Skeletal muscle satellite cell (primary cell): ENCODE measurements around the gene CFAP100.

Experiments used
- H3K27me3 ChIP-seq: 2 replicates; pipeline ENCODE4 v1.7.0; 2013; ENCODE audit warnings: low read length; ENCODE audit not compliant: control insufficient read depth, insufficient read depth
- H3K36me3 ChIP-seq: 2 replicates; pipeline ENCODE4 v1.7.0; 2013; ENCODE audit warnings: mild to moderate bottlenecking, control low read depth, low read length; ENCODE audit not compliant: insufficient read depth
- H3K4me1 ChIP-seq: 2 replicates; pipeline ENCODE4 v1.7.0; 2013; ENCODE audit warnings: low read length; ENCODE audit not compliant: control insufficient read depth, insufficient read depth
- H3K4me2 ChIP-seq: 2 replicates; pipeline ENCODE4 v1.7.0; 2013; ENCODE audit warnings: mild to moderate bottlenecking, low read length
- H3K4me3 ChIP-seq: 2 replicates; pipeline ENCODE4 v1.7.0; 2013; ENCODE audit warnings: low read length
- H3K9ac ChIP-seq: 2 replicates; pipeline ENCODE4 v1.7.0; 2013; ENCODE audit warnings: mild to moderate bottlenecking, low read depth, low read length, moderate library complexity
- H3K9me3 ChIP-seq: replicated peaks from 2 replicates; pipeline ENCODE4 v1.7.0; 2013; ENCODE audit warnings: mild to moderate bottlenecking, control low read depth, low read length

CFAP100 gene

GRCh38 chr3:126442856-126443242 lies 48.1 kb downstream of the CFAP100 start:
- H3K4me1 ChIP-seq, result peaks cover 3% of the 10 kb centered on the region
- H3K9ac ChIP-seq, result no peak overlapping the region
- no peaks in the 10 kb centered on the region for H3K9me3 ChIP-seq
- H3K27me3 ChIP-seq, result no peaks in the 10 kb centered on the region
- H3K4me2 ChIP-seq, result no peak overlapping the region
- no peak overlapping the region for H3K4me3 ChIP-seq
- peaks cover 19% of the 10 kb centered on the region for H3K36me3 ChIP-seq

GRCh38 chr3:126445506-126445905 lies 50.8 kb downstream of the CFAP100 start:
- Histone ChIP-seq H3K9me3 (no peaks in the 10 kb centered on the region), H3K9ac (no peak overlapping the region), H3K27me3 (no peaks in the 10 kb centered on the region), H3K4me3 (no peak overlapping the region), H3K4me1 (peaks cover 3% of the 10 kb centered on the region), H3K36me3 (peaks cover 21% of the 10 kb centered on the region), H3K4me2 (no peak overlapping the region)

- Histone ChIP-seq H3K4me3 (no peak overlapping the region), H3K9me3 (no peaks in the 10 kb centered on the region), H3K4me1 (peaks cover 3% of the 10 kb centered on the region), H3K4me2 (no peak overlapping the region), H3K36me3 (peaks cover 27% of the 10 kb centered on the region), H3K27me3 (no peaks in the 10 kb centered on the region), H3K9ac (no peak overlapping the region)
These were observed 51.6 kb downstream of the CFAP100 start for GRCh38 chr3:126446301-126446700.

GRCh38 chr3:126446791-126447190 lies 52.1 kb downstream of the CFAP100 start:
- no peak overlapping the region for H3K4me2 ChIP-seq
- H3K27me3 ChIP-seq, result no peaks in the 10 kb centered on the region
- no peak overlapping the region for H3K4me3 ChIP-seq
- H3K4me1 ChIP-seq, result peaks cover 3% of the 10 kb centered on the region
- H3K9me3 ChIP-seq, result no peaks in the 10 kb centered on the region
- H3K9ac ChIP-seq, result no peak overlapping the region
- H3K36me3 ChIP-seq, result peaks cover 27% of the 10 kb centered on the region

GRCh38 chr3:126447456-126448106 lies 52.9 kb downstream of the CFAP100 start:
- Histone ChIP-seq H3K9me3 (no peaks in the 10 kb centered on the region), H3K27me3 (no peaks in the 10 kb centered on the region), H3K36me3 (peaks cover 33% of the 10 kb centered on the region), H3K9ac (no peak overlapping the region), H3K4me2 (no peak overlapping the region), H3K4me3 (no peak overlapping the region), H3K4me1 (peaks cover 3% of the 10 kb centered on the region)

DNA sequence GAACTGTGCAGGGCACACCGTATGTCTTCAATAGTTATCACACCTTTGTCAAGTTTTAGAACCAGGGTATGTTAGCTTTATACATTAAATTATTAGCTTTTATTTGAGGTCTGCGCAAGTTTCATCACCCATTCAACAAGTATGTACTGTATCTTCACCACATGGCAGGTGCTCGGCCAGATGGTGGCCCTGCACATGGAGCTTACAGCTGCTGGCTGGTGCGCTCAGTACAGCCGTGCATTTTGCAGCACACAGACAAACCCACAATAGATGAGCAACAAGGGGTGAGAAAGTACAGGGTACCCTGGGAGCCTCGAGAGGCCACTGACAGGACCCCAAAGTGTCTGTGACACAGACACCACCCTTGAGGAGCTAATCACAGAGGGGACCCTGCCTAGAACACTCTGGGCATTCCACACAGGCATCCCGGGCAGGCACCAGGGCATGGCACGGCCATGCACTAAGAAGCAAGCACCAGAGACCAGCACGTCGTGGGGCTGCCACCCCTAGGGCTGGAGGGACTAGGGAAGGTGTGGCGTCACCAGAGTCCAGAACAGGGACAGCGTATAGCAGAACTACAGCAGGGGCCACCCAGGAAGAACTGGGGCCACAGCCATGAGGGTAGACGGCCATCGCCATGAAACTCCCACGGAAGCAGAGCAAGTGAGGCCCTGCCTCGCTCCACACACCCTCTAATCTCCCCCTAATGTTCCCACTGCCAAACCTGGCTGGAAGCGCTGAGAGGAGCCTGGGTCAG lies 53.6 kb downstream of the CFAP100 start:
- no peak overlapping the region for H3K4me2 ChIP-seq
- H3K36me3 ChIP-seq, result peaks cover 33% of the 10 kb centered on the region
- H3K4me3 ChIP-seq, result no peak overlapping the region
- no peaks in the 10 kb centered on the region for H3K9me3 ChIP-seq
- H3K4me1 ChIP-seq, result peaks cover 3% of the 10 kb centered on the region
- H3K27me3 ChIP-seq, result no peaks in the 10 kb centered on the region
- H3K9ac ChIP-seq, result no peak overlapping the region

DNA sequence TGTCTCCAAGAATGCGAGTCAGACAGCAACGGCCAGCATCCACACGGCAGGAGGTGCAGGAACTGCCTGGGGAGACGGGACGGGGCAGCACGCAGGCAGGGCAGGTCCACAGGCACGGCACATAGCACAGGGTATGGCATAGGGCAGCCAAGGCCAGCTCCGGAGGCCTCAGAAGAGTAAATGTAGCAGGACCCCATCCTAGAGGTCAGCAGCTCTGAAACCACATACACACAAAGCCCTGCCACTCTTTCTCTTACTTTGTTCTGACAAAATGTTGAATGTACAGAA lies 54.1 kb downstream of the CFAP100 start:
- no peak overlapping the region for H3K9ac ChIP-seq
- peaks cover 33% of the 10 kb centered on the region for H3K36me3 ChIP-seq
- H3K4me3 ChIP-seq, result no peak overlapping the region
- no peak overlapping the region for H3K4me2 ChIP-seq
- H3K4me1 ChIP-seq, result peaks cover 3% of the 10 kb centered on the region
- no peaks in the 10 kb centered on the region for H3K9me3 ChIP-seq
- no peaks in the 10 kb centered on the region for H3K27me3 ChIP-seq

DNA sequence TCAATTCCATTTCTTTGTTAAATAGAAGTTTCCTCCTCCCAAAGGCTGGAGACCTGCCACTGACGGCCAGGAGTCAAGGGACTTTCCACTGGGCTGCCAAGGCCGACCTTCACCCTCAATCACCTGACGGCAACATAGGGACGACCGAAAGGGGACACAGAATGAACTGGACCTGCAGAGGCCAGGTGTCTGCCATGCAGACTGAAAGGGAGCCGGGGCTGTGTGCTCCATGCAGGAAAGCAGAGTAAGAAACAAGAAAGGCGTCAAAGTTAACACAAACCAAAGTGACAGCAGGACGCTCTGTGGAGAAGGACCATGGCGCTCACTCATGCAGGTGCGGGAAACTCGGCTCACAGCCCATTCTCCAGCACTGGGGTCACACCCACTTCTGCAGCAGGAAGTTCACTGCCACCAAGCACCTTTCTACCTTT lies 54.9 kb downstream of the CFAP100 start:
- H3K9me3 ChIP-seq, result no peaks in the 10 kb centered on the region
- H3K27me3 ChIP-seq, result no peaks in the 10 kb centered on the region
- H3K36me3 ChIP-seq, result peaks cover 39% of the 10 kb centered on the region
- H3K4me2 ChIP-seq, result no peak overlapping the region
- H3K4me3 ChIP-seq, result no peak overlapping the region
- no peak overlapping the region for H3K9ac ChIP-seq
- H3K4me1 ChIP-seq, result peaks cover 3% of the 10 kb centered on the region

DNA sequence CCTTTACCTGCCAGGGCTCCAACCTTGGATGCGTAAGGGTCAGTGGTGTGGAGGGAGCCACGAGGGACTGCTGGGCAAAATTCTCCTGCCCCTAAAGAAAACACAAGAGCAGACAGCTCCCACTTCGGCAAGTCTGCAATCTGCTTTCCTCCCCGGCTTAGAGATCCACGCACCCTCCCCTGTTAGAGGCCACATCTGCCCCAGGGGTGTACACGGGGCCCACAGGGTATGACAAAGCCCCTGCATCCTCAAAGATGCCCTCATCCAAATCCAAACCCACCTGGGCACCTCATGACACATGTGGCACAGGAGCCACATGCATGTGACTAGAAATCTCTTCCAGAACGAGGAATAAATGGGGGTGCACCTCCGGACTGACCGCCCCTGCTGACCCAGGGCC lies 55.5 kb downstream of the CFAP100 start:
- H3K9me3 ChIP-seq, result no peaks in the 10 kb centered on the region
- H3K4me3 ChIP-seq, result no peak overlapping the region
- H3K9ac ChIP-seq, result no peak overlapping the region
- peaks cover 3% of the 10 kb centered on the region for H3K4me1 ChIP-seq
- no peaks in the 10 kb centered on the region for H3K27me3 ChIP-seq
- peaks cover 43% of the 10 kb centered on the region for H3K36me3 ChIP-seq
- no peak overlapping the region for H3K4me2 ChIP-seq

DNA sequence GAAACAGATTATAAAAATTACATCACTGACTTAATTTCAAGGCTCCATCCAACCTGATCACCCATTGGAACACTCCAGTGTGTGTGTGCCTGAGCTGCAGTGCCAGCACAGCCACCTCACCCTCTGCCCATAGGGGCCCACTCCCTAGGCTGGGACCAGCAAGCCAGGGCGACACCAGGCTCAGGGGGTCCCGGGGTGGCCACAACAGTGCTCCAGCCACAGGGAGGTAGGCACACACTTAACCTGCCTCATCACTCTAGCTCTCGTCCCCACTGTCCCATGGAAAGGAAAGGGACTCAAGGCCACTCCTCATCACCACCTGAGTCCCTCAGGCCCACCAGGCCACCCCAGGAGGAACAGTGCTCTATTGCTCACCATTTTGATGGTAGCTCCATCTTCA lies 56.0 kb downstream of the CFAP100 start:
- peaks cover 43% of the 10 kb centered on the region for H3K36me3 ChIP-seq
- H3K4me3 ChIP-seq, result no peak overlapping the region
- no peak overlapping the region for H3K4me2 ChIP-seq
- no peaks in the 10 kb centered on the region for H3K27me3 ChIP-seq
- H3K9ac ChIP-seq, result no peak overlapping the region
- H3K9me3 ChIP-seq, result no peaks in the 10 kb centered on the region
- H3K4me1 ChIP-seq, result peaks cover 3% of the 10 kb centered on the region

DNA sequence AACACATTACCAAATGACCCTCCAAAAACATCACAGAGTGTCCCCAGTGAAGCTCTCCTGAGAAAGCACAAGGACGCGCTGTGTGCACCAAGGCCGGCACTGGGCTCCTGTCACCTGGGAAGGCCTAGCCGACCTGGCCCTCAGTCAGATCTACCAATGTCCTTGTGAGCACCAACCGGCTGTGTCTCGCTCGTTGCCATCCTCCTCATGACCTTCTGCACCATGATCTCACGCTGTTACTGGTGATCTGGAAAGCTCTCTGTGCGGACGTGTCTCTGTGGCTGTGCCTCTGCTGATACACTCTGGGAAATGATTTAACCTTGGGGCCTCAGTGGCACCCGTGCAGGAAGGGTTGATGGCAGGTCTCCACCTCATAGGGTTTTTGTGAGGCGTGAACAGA lies 56.8 kb downstream of the CFAP100 start:
- no peak overlapping the region for H3K9ac ChIP-seq
- H3K4me2 ChIP-seq, result no peak overlapping the region
- no peak overlapping the region for H3K4me3 ChIP-seq
- peaks cover 3% of the 10 kb centered on the region for H3K4me1 ChIP-seq
- H3K27me3 ChIP-seq, result no peaks in the 10 kb centered on the region
- H3K9me3 ChIP-seq, result no peaks in the 10 kb centered on the region
- peaks cover 49% of the 10 kb centered on the region for H3K36me3 ChIP-seq

GRCh38 chr3:126452213-126452612 lies 57.5 kb downstream of the CFAP100 start:
- H3K36me3 ChIP-seq, result peaks cover 56% of the 10 kb centered on the region
- no peaks in the 10 kb centered on the region for H3K9me3 ChIP-seq
- no peak overlapping the region for H3K4me3 ChIP-seq

More at GRCh38 chr3:126452213-126452612, 57.5 kb downstream of the CFAP100 start:
- Histone ChIP-seq H3K9ac (no peak overlapping the region), H3K4me2 (no peak overlapping the region), H3K4me1 (no peaks in the 10 kb centered on the region), H3K27me3 (no peaks in the 10 kb centered on the region)
